AG09309 (cell line): ENCODE measurements around the gene MVB12A.
A peak's percentile ranks its signal among the peaks of the same experiment; 100 is the strongest.

Source experiments
- DNase-seq: peaks from one replicate; pipeline ENCODE4 v3.0.0-alpha.2; 2010; ENCODE audit warnings: low read depth
- H3K4me3 ChIP-seq: 2 replicates; pipeline ENCODE4 v1.5.1; 2011; ENCODE audit warnings: mild to moderate bottlenecking, low read depth, low read length, moderate library complexity; ENCODE audit not compliant: control insufficient read depth
- CTCF ChIP-seq: IDR thresholded peaks from 2 replicates; pipeline ENCODE4 v1.5.1; 2011; ENCODE audit warnings: mild to moderate bottlenecking, low read depth, low read length, inconsistent platforms; ENCODE audit not compliant: insufficient read depth, control insufficient read depth; ENCODE audit errors: missing control alignments

MVB12A gene

DNA sequence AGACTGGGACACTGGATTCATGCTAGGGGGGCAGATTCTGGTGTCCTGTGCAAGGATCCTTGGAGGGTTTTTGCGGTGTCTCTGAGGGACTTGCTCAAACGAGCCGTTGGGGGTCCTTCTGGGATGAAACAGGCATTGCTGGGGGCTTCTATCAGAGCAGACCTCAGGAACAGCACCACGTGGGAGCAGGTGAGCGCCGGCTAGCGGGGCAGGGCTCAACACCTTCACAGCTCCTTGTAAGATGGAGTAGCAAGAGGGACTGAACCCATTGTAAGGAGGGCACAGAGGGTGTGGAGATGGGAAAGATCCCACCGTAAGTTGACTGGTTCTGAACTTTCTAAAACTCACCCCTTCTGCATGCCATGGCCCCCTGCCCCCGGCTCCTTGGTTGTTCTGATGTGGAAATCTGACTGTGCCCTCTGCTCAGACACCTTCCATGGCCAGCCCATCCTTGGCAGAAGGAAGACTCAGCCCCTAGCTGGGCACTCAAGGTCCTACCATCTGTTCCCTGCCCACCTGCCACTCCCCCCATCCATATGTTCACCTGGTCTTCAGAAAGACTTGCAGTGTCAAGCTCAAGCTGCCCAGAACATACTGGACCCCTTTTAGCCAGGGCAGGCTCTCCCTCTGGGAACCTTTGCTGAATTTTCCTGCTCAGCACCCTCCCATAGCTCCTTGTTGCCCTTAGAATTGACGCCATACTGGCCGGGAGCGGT is 51.7 kb downstream of the MVB12A start:
- no peak for TF ChIP-seq CTCF
- peak overlapping the region; percentile 82 for H3K4me3 ChIP-seq
- DNase-seq = no peak

- H3K4me3 ChIP-seq = no peak overlapping the region
- no peak for DNase-seq
- no peak for TF ChIP-seq CTCF
These were observed 53.2 kb downstream of the MVB12A start for GRCh38 chr19:17473041-17473440.
